Kidney epithelial cell (primary cell): ENCODE results near the gene MYO10. TPM values are rescaled to one million over a fixed set of nuclear protein-coding genes. Genes with fewer than 3 reads are reported as not detected.

Experiments used
- DNase-seq: peaks from one replicate; pipeline ENCODE4 v3.0.0-alpha.2; 2010; ENCODE audit warnings: low read depth
- H3K27me3 ChIP-seq: 2 replicates; pipeline ENCODE4 v1.6.0; 2011; ENCODE audit warnings: low read length; ENCODE audit not compliant: control insufficient read depth, insufficient read depth
- H3K36me3 ChIP-seq: 2 replicates; pipeline ENCODE4 v1.5.1; 2011; ENCODE audit warnings: low read length; ENCODE audit not compliant: control insufficient read depth, insufficient read depth
- H3K4me3 ChIP-seq: 2 replicates; pipeline ENCODE4 v1.5.1; 2011; ENCODE audit warnings: low read depth, mild to moderate bottlenecking, control low read depth, low read length
- total RNA-seq: library from RNA; depleted of rRNA; stranded (reverse); fragments of >200 nt; gene quantifications from 2 replicates; pipeline ENCODE4 v1.2.3, GENCODE V29; 2015
- TF ChIP-seq, protein P1 (sequence below): IDR thresholded peaks from 2 replicates; pipeline ENCODE4 v1.5.1; 2011; ENCODE audit warnings: mild to moderate bottlenecking, moderate library complexity, low read length, control low read depth, inconsistent platforms; ENCODE audit not compliant: insufficient read depth, poor library complexity, severe bottlenecking

The MYO10 gene
- total RNA-seq, 1 donor from 2014 or later = 80.3 TPM

DNA sequence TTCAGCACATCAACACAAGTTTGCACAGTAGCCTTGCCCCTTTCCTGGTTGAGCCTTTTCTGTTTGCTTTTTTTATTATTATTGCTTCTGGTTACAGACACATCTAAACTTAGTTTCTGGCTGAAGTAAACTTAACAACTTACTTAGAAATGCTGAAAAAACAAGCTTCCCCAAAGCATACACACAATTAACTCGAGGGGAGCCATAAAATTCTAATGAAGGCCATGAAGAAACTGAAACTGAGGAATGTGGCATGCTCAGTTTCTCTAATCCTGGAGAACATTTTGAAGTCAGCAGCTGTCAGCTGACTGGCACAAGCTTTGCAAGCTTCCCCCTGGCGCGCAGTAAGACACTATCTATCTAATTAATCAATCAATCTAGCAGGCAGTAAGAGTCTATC lies 3.7 kb downstream of the MYO10 start:
- Histone ChIP-seq H3K36me3 (no peaks in the 10 kb centered on the region), H3K4me3 (no peak overlapping the region), H3K27me3 (no peaks in the 10 kb centered on the region)
- DNase-seq = no peak
- TF ChIP-seq, protein P1, sequence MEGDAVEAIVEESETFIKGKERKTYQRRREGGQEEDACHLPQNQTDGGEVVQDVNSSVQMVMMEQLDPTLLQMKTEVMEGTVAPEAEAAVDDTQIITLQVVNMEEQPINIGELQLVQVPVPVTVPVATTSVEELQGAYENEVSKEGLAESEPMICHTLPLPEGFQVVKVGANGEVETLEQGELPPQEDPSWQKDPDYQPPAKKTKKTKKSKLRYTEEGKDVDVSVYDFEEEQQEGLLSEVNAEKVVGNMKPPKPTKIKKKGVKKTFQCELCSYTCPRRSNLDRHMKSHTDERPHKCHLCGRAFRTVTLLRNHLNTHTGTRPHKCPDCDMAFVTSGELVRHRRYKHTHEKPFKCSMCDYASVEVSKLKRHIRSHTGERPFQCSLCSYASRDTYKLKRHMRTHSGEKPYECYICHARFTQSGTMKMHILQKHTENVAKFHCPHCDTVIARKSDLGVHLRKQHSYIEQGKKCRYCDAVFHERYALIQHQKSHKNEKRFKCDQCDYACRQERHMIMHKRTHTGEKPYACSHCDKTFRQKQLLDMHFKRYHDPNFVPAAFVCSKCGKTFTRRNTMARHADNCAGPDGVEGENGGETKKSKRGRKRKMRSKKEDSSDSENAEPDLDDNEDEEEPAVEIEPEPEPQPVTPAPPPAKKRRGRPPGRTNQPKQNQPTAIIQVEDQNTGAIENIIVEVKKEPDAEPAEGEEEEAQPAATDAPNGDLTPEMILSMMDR = no peak

DNA sequence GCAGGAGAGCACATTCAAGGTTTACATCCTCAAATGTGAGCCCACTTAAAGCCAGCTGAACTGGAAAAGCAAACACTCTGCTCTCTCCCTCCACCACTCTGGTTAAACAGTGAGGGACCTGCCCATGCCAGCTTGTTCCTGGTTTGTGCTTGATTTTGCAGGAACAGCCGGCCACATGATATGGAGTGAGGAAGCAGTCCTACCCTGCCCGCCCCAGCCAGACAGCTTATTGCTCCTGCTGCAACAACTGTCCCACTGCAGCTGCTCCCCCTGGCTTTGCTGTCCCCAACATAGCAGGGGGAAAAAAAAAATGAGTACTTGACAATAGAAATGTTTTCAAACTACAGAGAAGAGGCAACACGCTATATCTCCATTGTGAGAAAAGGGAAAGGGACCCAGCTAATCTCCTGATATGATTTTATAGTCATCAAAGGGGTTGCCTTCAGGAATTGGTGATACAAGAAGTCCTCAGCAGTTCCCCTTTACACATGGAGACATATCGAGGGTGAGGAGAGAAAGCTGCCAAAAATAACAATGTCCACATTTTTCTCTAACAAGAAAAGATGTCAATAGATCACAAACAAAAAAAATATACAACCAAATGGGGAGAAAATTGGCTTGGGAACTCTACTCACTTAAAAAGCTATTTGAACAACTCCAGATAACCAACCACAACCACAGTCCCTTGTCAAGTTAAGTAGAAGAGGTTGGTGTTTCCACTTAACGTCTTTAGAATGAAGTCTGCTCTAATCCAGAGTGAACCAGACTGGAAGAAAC lies 4.6 kb downstream of the MYO10 start:
- no peaks in the 10 kb centered on the region for H3K27me3 ChIP-seq
- no peaks in the 10 kb centered on the region for H3K36me3 ChIP-seq
- no peak for DNase-seq
- TF ChIP-seq, protein P1 = no peak
- H3K4me3 ChIP-seq = no peak overlapping the region

DNA sequence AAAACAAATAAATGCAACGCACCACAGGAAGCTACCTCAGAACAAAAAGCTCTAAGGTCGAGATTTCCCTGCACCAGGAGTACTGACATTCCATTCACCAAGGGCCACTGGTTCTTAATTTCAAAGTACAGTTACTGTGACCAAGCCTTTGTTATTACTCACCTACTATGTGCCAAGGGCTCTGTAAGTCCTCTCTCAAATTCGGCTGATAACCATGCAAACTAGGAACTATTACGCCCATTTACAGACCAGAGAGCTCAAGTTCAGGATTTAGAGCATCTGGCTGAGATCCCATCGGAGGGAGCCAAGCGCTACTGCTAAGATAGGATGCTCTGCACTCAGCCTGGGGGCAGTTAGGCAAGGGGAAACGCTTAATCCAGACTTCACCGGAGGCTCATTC lies 5.6 kb downstream of the MYO10 start:
- H3K27me3 ChIP-seq = no peaks in the 10 kb centered on the region
- H3K36me3 ChIP-seq = no peaks in the 10 kb centered on the region
- no peak for DNase-seq
- no peak overlapping the region for H3K4me3 ChIP-seq
- TF ChIP-seq, protein P1 = no peak

- Histone ChIP-seq H3K4me3 (no peak overlapping the region), H3K27me3 (no peaks in the 10 kb centered on the region), H3K36me3 (no peaks in the 10 kb centered on the region)
- no peak for DNase-seq
- TF ChIP-seq, protein P1 = no peak
These were observed 6.3 kb downstream of the MYO10 start for GRCh38 chr5:16929831-16930230.

GRCh38 chr5:16929347-16929746 lies 6.7 kb downstream of the MYO10 start:
- no peaks in the 10 kb centered on the region for H3K36me3 ChIP-seq
- H3K27me3 ChIP-seq = no peaks in the 10 kb centered on the region
- no peak for DNase-seq
- TF ChIP-seq, protein P1 = no peak
- H3K4me3 ChIP-seq = no peak overlapping the region

GRCh38 chr5:16927613-16928012 lies 8.5 kb downstream of the MYO10 start:
- no peak for DNase-seq
- Histone ChIP-seq H3K4me3 (no peak overlapping the region), H3K27me3 (no peaks in the 10 kb centered on the region), H3K36me3 (no peaks in the 10 kb centered on the region)
- TF ChIP-seq, protein P1 = no peak
